Nephron (organoid): ENCODE results near the gene RIMKLB.

Experiments used
- H3K27ac Mint-ChIP-seq, 3 experiments: 2 replicates each; pipeline ENCODE4 v1.8.0; 2020; ENCODE audit warnings: mixed read lengths in 3 of 3, mild to moderate bottlenecking in 2 of 3, moderate library complexity in 1 of 3
- H3K27me3 Mint-ChIP-seq: 2 replicates; pipeline ENCODE4 v1.8.0; 2021; ENCODE audit warnings: low read depth, mild to moderate bottlenecking, moderate library complexity, mixed read lengths
- H3K36me3 Mint-ChIP-seq: 2 replicates; pipeline ENCODE4 v1.8.0; 2020; ENCODE audit warnings: low read depth, mixed read lengths
- H3K4me1 Mint-ChIP-seq: 2 replicates; pipeline ENCODE4 v1.8.0; 2020; ENCODE audit warnings: mixed read lengths
- H3K4me3 Mint-ChIP-seq, 3 experiments: 2 replicates each; pipeline ENCODE4 v1.8.0; 2020; ENCODE audit warnings: mild to moderate bottlenecking in 3 of 3, mixed read lengths in 3 of 3, moderate library complexity in 2 of 3
- H3K9me3 Mint-ChIP-seq: 2 replicates; pipeline ENCODE4 v1.8.0; 2020; ENCODE audit warnings: mixed read lengths
- TF ChIP-seq, protein P1 (sequence below), 3 experiments: fragments of 200-600 bp; sonication (generic); IDR thresholded peaks; one replicate each; pipeline ENCODE4 v1.5.0; 2021; ENCODE audit warnings: antibody characterized with exemption in 3 of 3; ENCODE audit not compliant: unreplicated experiment in 3 of 3

Gene RIMKLB

DNA sequence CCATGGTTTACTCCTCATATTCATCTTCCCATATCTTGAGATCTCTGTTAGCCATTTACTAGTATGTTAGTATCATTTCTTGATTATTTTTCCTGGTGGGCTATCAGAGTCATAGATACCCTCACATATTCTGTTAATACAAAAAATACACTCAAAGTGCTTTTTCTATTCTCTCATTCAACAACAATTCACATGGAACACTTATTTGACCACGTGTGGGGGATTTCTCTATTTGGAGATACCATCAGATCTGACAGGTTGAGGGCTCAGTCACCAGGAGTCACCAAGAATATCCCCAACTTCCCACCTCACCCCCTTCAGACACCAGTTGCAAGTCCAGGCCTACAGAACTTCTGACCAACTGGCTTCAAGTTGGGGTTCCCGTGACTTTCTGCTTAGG lies 72.7 kb downstream of the RIMKLB start:
- Mint-ChIP-seq H3K4me3 (no peak overlapping the region), H3K36me3 (peaks cover 58% of the 10 kb centered on the region), H3K27ac (no peak overlapping the region), H3K9me3 (no peaks in the 10 kb centered on the region), H3K4me1 (peaks cover 5% of the 10 kb centered on the region), H3K27me3 (no peaks in the 10 kb centered on the region)
- TF ChIP-seq, protein P1, sequence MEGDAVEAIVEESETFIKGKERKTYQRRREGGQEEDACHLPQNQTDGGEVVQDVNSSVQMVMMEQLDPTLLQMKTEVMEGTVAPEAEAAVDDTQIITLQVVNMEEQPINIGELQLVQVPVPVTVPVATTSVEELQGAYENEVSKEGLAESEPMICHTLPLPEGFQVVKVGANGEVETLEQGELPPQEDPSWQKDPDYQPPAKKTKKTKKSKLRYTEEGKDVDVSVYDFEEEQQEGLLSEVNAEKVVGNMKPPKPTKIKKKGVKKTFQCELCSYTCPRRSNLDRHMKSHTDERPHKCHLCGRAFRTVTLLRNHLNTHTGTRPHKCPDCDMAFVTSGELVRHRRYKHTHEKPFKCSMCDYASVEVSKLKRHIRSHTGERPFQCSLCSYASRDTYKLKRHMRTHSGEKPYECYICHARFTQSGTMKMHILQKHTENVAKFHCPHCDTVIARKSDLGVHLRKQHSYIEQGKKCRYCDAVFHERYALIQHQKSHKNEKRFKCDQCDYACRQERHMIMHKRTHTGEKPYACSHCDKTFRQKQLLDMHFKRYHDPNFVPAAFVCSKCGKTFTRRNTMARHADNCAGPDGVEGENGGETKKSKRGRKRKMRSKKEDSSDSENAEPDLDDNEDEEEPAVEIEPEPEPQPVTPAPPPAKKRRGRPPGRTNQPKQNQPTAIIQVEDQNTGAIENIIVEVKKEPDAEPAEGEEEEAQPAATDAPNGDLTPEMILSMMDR (IDR thresholded peaks at IDR 0.05; ENCODE audit: unreplicated experiment in 3 of 3) = no peak

DNA sequence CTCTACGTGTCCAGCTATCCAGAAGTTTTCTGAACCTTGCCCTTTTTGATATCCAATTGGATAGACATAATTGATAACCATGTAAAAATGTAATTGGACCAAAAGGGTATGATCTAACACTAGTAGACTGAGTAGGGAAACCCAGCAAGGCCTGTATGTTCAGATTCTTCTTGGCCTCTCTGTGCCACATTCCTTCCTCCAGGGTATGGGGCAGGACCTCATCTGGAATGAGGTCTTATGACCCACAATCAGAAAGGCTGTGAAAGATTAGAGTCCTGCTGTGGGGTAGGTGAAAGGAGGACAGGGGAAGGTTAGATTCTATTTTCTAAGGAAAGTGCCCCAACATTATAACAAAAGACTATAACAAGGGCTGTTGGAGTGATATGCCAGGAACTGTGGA lies 73.3 kb downstream of the RIMKLB start:
- Mint-ChIP-seq H3K4me1 (peaks cover 5% of the 10 kb centered on the region), H3K36me3 (peaks cover 61% of the 10 kb centered on the region), H3K27ac (no peak overlapping the region), H3K27me3 (no peaks in the 10 kb centered on the region), H3K4me3 (no peak overlapping the region), H3K9me3 (no peaks in the 10 kb centered on the region)
- TF ChIP-seq, protein P1 (IDR thresholded peaks at IDR 0.05; ENCODE audit: unreplicated experiment in 3 of 3) = no peak

DNA sequence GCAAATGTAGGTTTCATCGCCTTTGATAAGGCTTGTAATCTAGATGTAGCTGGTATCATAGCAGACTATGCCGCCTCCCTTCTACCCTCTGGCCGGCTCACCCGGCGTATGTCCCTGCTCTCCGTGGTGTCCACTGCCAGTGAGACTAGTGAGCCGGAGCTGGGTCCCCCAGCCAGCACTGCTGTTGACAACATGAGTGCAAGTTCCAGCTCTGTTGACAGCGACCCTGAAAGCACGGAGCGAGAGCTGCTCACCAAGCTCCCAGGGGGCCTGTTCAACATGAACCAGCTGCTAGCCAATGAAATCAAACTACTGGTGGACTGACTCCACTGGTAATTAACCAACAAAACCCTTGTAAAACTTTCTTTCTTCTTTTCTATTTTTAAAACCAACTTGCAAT lies 75.7 kb downstream of the RIMKLB start:
- Mint-ChIP-seq H3K9me3 (no peaks in the 10 kb centered on the region), H3K4me1 (peaks cover 5% of the 10 kb centered on the region), H3K4me3 (no peak overlapping the region), H3K27me3 (no peaks in the 10 kb centered on the region), H3K27ac (no peak overlapping the region), H3K36me3 (peaks cover 50% of the 10 kb centered on the region)
- TF ChIP-seq, protein P1 (IDR thresholded peaks at IDR 0.05; ENCODE audit: unreplicated experiment in 3 of 3) = no peak

DNA sequence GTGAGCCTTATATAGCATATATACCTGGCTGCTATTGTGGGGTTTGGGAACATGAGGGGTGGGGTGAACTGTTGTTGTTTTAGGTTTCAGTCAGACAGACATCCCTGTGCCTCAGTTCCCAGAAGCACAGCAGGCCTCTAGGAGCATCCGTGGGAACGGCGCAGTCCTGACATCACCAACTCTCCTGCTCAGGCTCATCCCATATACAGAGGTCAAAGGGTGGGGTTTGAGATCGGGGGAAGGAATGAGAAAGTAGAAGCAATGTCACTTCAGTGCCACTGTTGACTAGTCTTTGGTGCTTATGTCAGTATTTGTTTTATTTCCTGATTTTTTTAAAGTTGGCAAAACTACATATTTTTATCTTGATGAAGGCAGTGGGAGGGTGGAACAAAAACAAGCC lies 81.5 kb downstream of the RIMKLB start:
- Mint-ChIP-seq H3K27me3 (no peaks in the 10 kb centered on the region), H3K9me3 (no peaks in the 10 kb centered on the region), H3K4me1 (peaks cover 5% of the 10 kb centered on the region), H3K27ac (no peak overlapping the region), H3K36me3 (peaks cover 26% of the 10 kb centered on the region), H3K4me3 (no peak overlapping the region)
- TF ChIP-seq, protein P1 (IDR thresholded peaks at IDR 0.05; ENCODE audit: unreplicated experiment in 3 of 3) = no peak

DNA sequence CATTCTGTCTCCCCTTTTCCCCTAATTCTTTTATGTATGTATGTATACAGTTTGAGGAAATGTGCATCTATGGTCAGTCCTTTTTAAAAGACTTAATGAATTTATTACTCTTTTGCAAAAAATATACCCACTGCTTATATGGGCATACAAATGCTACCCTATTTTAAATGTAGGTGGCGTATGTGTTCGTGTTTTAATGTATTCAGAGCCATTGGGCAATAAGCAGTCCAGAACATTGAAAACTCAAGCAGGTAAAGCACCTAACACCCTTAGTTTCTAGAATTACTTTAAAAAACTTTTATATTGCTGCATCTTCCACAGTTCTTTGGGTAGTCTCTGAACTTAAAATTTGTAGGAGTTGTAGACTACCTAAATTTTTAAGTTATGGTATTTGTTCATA lies 82.1 kb downstream of the RIMKLB start:
- TF ChIP-seq, protein P1 (IDR thresholded peaks at IDR 0.05; ENCODE audit: unreplicated experiment in 3 of 3) = no peak
- Mint-ChIP-seq H3K27ac (peak overlapping the region in 1 of 3 experiments; percentile 2), H3K27me3 (no peaks in the 10 kb centered on the region), H3K9me3 (no peaks in the 10 kb centered on the region), H3K4me3 (no peak overlapping the region), H3K4me1 (peaks cover 5% of the 10 kb centered on the region), H3K36me3 (peaks cover 21% of the 10 kb centered on the region)

DNA sequence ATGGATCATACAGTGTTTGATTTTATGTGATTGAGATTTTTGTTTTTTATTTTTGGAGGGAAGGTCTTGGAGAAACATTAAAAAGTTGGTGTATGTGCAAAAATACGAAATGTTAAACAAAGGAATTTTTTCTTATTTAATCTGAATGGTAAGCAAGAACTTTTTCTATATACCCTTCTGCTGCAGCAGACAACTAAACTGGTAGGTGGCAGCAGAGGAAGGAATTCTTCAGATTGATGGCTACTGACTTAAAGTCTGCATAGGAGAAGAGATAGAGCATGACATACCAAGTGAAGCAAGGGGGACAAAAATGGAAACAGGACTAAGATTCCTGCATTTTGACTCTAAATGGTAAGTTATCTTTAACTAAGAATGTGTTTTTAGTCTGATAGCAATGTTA lies 82.6 kb downstream of the RIMKLB start:
- TF ChIP-seq, protein P1 (IDR thresholded peaks at IDR 0.05; ENCODE audit: unreplicated experiment in 3 of 3) = peak; percentile 44 to 55 (median 44)
- Mint-ChIP-seq H3K9me3 (no peaks in the 10 kb centered on the region), H3K36me3 (peaks cover 17% of the 10 kb centered on the region), H3K27ac (peak overlapping the region in 1 of 3 experiments; percentile 2), H3K4me3 (no peak overlapping the region), H3K27me3 (no peaks in the 10 kb centered on the region), H3K4me1 (peaks cover 5% of the 10 kb centered on the region)
